ENCODE measurements around the gene SULT2B1. TPM values are rescaled to one million over a fixed set of nuclear protein-coding genes. Genes with fewer than 3 reads are reported as not detected.

SULT2B1 gene
- total RNA-seq, 4 donors from 2014 or later = 0.32 to 0.41 TPM; not detected in 2

DNA sequence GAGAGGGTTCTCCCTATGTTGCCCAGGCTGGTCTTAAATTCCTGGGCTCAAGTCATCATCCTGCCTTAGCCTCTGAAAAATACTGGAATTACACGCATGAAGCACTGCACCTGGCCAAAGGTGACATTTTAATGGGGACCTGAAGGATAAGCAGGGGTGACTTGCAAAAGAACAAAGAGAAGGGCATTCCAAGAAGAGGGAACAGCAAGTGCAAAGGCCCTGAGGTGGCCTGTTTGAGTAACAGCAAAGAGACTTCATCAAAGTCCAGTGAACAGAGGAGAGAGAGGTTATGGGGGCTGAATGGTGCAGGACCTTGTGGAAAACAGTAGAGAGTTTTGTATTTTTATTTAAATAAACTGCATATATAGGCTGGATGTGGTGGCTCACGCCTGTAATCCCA lies 89.9 kb downstream of the SULT2B1 start:
- intact Hi-C loops (cut with DNase I; ENCODE audit: low total_unique reads) = no loop called here

DNA sequence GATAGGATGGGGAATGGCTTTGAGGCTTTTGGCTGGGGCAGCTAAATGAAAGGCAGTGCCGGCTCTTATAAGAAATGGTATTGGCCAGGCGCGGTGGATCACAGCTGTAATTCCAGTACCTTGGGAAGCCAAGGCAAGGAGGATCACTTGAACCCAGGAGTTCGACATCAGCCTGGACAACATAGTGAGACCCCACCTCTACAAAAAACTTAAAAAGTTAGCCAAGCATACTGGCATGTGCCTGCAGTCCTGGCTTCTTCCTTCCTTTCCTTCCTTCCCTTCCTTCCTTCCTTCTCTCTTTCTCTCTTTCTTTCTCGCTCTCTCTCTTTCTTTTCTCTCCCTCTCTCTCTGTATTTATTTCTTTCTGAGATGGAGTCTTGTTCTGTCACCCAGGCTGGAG lies 90.9 kb downstream of the SULT2B1 start:
- no peak for DNase-seq
- H3K4me1 ChIP-seq = peaks cover 13 to 28% (median 21%) of the 10 kb centered on the region in 4 donors
- H3K4me3 ChIP-seq = no peak overlapping the region
- H3K36me3 ChIP-seq = no peaks in the 10 kb centered on the region
- TF ChIP-seq POLR2A (IDR thresholded peaks at IDR 0.05) = no peak
- TF ChIP-seq, protein P1, sequence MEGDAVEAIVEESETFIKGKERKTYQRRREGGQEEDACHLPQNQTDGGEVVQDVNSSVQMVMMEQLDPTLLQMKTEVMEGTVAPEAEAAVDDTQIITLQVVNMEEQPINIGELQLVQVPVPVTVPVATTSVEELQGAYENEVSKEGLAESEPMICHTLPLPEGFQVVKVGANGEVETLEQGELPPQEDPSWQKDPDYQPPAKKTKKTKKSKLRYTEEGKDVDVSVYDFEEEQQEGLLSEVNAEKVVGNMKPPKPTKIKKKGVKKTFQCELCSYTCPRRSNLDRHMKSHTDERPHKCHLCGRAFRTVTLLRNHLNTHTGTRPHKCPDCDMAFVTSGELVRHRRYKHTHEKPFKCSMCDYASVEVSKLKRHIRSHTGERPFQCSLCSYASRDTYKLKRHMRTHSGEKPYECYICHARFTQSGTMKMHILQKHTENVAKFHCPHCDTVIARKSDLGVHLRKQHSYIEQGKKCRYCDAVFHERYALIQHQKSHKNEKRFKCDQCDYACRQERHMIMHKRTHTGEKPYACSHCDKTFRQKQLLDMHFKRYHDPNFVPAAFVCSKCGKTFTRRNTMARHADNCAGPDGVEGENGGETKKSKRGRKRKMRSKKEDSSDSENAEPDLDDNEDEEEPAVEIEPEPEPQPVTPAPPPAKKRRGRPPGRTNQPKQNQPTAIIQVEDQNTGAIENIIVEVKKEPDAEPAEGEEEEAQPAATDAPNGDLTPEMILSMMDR (IDR thresholded peaks at IDR 0.05) = no peak
- TF ChIP-seq POLR2AphosphoS5 (IDR thresholded peaks at IDR 0.05) = no peak
- no peak for TF ChIP-seq EP300 (IDR thresholded peaks at IDR 0.05; ENCODE audit: low read depth)
- intact Hi-C loops (cut with DNase I; ENCODE audit: low total_unique reads) (no loop called here), in situ Hi-C loops (cut with MboI; ENCODE audit: low pct_ligation_motif_present in 1 of 4, low pct_unique_long_range_greater_than_20kb in 1 of 4, low sequenced_read_pairs in 3 of 4) (loop anchor here in 1 of 4 donors (10.0 kb wide), 1 partner anchor 102 kb away; the partner anchor contains the start of genes IZUMO1 and RASIP1)
- no peaks in the 10 kb centered on the region for H3K9me3 ChIP-seq
- no peak overlapping the region for H3K27ac ChIP-seq
- 87 to 91% methylated on average over 5 of the region's 5 CpGs for WGBS, 2 donors (ENCODE audit: low coverage in 1 of 2)
- H3K27me3 ChIP-seq = no peaks in the 10 kb centered on the region

More for the DNA sequence above, 89.9 kb downstream of the SULT2B1 start:
- Histone ChIP-seq H3K36me3 (no peaks in the 10 kb centered on the region), H3K27me3 (no peaks in the 10 kb centered on the region), H3K9me3 (no peaks in the 10 kb centered on the region), H3K4me3 (no peak overlapping the region), H3K27ac (no peak overlapping the region), H3K4me1 (peaks cover 13 to 32% (median 22%) of the 10 kb centered on the region in 4 donors)
- WGBS, 2 donors (ENCODE audit: low coverage in 1 of 2) = 71 to 91% methylated on average over 1 to 2 of the region's 2 CpGs
- in situ Hi-C loops (cut with MboI; ENCODE audit: low pct_ligation_motif_present in 1 of 4, low pct_unique_long_range_greater_than_20kb in 1 of 4, low sequenced_read_pairs in 3 of 4) = loop anchor here in 1 of 4 donors (10.0 kb wide), 1 partner anchor 103 kb away; the partner anchor contains the start of genes IZUMO1 and RASIP1
- DNase-seq = no peak
- TF ChIP-seq EP300 (IDR thresholded peaks at IDR 0.05; ENCODE audit: low read depth) (no peak), POLR2A (IDR thresholded peaks at IDR 0.05) (no peak), POLR2AphosphoS5 (IDR thresholded peaks at IDR 0.05) (no peak)
- TF ChIP-seq, protein P1 (IDR thresholded peaks at IDR 0.05) = no peak

DNA sequence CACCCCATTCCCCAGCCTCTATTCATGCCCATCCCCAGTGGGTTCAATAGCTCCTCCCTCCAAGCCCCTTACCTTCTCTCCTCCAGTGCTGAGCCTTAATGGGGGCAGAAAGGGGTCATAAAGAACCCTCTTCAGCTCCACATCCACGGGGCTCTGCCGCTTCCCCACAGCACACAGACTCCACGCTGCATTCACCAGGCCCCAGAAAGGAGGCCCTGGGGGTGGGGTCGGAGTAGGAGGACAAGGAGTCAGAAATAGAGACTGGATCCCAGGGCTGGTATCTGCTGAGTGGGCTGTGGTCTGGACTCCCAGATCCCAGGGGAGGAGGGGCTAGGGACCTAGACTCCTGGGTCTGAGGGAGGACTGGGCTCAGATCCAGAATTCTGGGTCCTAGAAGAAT lies 92.4 kb downstream of the SULT2B1 start:
- Histone ChIP-seq H3K4me3 (peak overlapping the region in 1 of 4 donors; percentile 54), H3K36me3 (no peaks in the 10 kb centered on the region), H3K4me1 (peaks cover 8 to 23% (median 13%) of the 10 kb centered on the region in 4 donors), H3K27me3 (no peaks in the 10 kb centered on the region), H3K9me3 (no peaks in the 10 kb centered on the region), H3K27ac (peak overlapping the region in 2 of 4 donors; percentile 84 to 90)
- intact Hi-C loops (cut with DNase I; ENCODE audit: low total_unique reads) = no loop called here
- DNase-seq = no peak
- 60 to 63% methylated on average over 3 to 4 of the region's 4 CpGs for WGBS, 2 donors (ENCODE audit: low coverage in 1 of 2)
- in situ Hi-C loops (cut with MboI; ENCODE audit: low pct_ligation_motif_present in 1 of 4, low pct_unique_long_range_greater_than_20kb in 1 of 4, low sequenced_read_pairs in 3 of 4) = loop anchor here in 1 of 4 donors (10.0 kb wide), 1 partner anchor 100 kb away; the partner anchor contains the start of genes IZUMO1 and RASIP1
- TF ChIP-seq EP300 (IDR thresholded peaks at IDR 0.05; ENCODE audit: low read depth) (no peak), POLR2A (IDR thresholded peaks at IDR 0.05) (no peak), POLR2AphosphoS5 (IDR thresholded peaks at IDR 0.05) (no peak)
- TF ChIP-seq, protein P1 (IDR thresholded peaks at IDR 0.05) = no peak

DNA sequence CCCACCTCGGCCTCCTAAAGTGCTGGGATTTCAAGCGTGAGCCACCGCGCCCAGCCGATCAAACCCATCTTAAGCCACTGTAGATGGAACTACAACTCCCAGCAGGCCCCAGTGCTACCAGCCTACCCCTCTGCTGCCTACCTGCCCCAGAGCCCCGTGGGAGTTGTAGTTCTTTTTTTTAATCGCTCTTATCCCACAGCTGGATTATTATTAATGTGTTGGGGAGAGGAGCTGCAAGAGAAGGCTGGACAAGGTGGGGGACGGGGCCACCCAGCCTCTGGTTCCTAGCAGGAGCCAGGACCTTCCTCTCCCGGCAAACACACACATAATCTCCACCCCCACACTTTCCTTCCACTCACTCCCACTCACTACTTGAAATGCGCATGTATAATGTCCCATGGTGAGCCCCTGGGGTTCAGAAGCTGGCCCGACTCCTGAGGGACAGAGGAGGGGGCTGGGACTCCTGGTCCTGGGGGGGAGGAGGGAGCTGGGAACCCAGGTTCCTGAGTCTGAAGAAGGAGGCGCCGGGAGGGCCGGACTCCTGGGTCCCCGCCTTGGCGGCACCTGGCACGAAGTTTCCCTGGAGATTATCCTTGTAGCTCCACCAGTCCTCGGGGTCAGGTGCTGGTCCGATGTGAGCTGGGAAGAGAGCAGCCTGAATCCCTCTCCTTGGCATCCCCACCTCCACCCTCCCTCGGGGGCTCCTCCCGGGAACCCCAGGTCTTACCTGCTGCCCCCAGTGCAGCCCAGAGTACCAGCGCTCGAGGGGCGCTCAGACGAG lies 93.1 kb downstream of the SULT2B1 start:
- Histone ChIP-seq H3K36me3 (no peaks in the 10 kb centered on the region), H3K9me3 (no peaks in the 10 kb centered on the region), H3K4me3 (peak overlapping the region; percentile 30 to 54 (median 45)), H3K27me3 (no peaks in the 10 kb centered on the region), H3K27ac (peak overlapping the region; percentile 81 to 90 (median 84)), H3K4me1 (peaks cover 8 to 27% (median 13%) of the 10 kb centered on the region in 4 donors)
- DNase-seq = peak; percentile 78
- intact Hi-C loops (cut with DNase I; ENCODE audit: low total_unique reads) = loop anchor here (5.0 kb wide), 1 partner anchor 92 kb away; no protein-coding TSS in a partner anchor
- in situ Hi-C loops (cut with MboI; ENCODE audit: low pct_ligation_motif_present in 1 of 4, low pct_unique_long_range_greater_than_20kb in 1 of 4, low sequenced_read_pairs in 3 of 4) = loop anchor here in 1 of 4 donors (10.0 kb wide), 1 partner anchor 100 kb away; the partner anchor contains the start of genes IZUMO1 and RASIP1
- TF ChIP-seq POLR2AphosphoS5 (IDR thresholded peaks at IDR 0.05) (no peak), POLR2A (IDR thresholded peaks at IDR 0.05) (no peak), EP300 (IDR thresholded peaks at IDR 0.05; ENCODE audit: low read depth) (no peak)
- TF ChIP-seq, protein P1 (IDR thresholded peaks at IDR 0.05) = no peak
- 3% methylated on average over 25 of the region's 25 CpGs; no CpG with 5 or more reads in 1 of the 2 donors for WGBS, 2 donors (ENCODE audit: low coverage in 1 of 2)

All from transverse colon (tissue), 4 donors.